HepG2 (cell line): ENCODE measurements around the gene E2F1. TPM values are rescaled to one million over a fixed set of nuclear protein-coding genes. Genes with fewer than 3 reads are reported as not detected.

ENCODE experiments used
- CTCF ChIP-seq: sonication (generic); formaldehyde crosslinking; IDR thresholded peaks from 2 replicates; pipeline ENCODE4 v1.5.0; 2020; ENCODE audit warnings: mild to moderate bottlenecking, missing genetic modification reagents, moderate library complexity
- DNMT1 ChIP-seq: sonication (generic); formaldehyde crosslinking; IDR thresholded peaks from 2 replicates; pipeline ENCODE4 v1.5.1; 2020; ENCODE audit warnings: mild to moderate bottlenecking, missing genetic modification reagents
- ELF1 ChIP-seq: sonication (generic); formaldehyde crosslinking; IDR thresholded peaks from 2 replicates; pipeline ENCODE4 v1.4.0; 2020; ENCODE audit warnings: missing genetic modification reagents
- GABPB1 ChIP-seq: IDR thresholded peaks from 2 replicates; pipeline ENCODE4 v1.6.1; 2016; ENCODE audit warnings: mild to moderate bottlenecking, missing genetic modification reagents, moderate library complexity, missing compliant biosample characterization
- GFI1 ChIP-seq: sonication (generic); formaldehyde crosslinking; IDR thresholded peaks from 2 replicates; pipeline ENCODE4 v1.5.0; 2020; ENCODE audit warnings: missing genetic modification reagents, mild to moderate bottlenecking, borderline replicate concordance
- HDAC2 ChIP-seq: sonication (generic); formaldehyde crosslinking; IDR thresholded peaks from 2 replicates; pipeline ENCODE4 v1.4.0; 2020; ENCODE audit warnings: missing genetic modification reagents
- RARA ChIP-seq: IDR thresholded peaks from 2 replicates; pipeline ENCODE4 v1.6.1; 2016; ENCODE audit warnings: missing genetic modification reagents, missing compliant biosample characterization
- TBX3 ChIP-seq: fragments of 450-650 bp; IDR thresholded peaks from 2 replicates; pipeline ENCODE4 v1.6.1; 2017; ENCODE audit warnings: antibody characterized with exemption, mild to moderate bottlenecking, inconsistent platforms, borderline replicate concordance
- ZNF260 ChIP-seq: sonication (generic); formaldehyde crosslinking; IDR thresholded peaks from 2 replicates; pipeline ENCODE4 v1.4.0; 2020; ENCODE audit warnings: missing genetic modification reagents, low read depth, mild to moderate bottlenecking, borderline replicate concordance
- ZNF792 ChIP-seq: IDR thresholded peaks from 2 replicates; pipeline ENCODE4 v1.6.1; 2016
- ZSCAN25 ChIP-seq: sonication (generic); formaldehyde crosslinking; IDR thresholded peaks from 2 replicates; pipeline ENCODE4 v1.8.0; 2022; ENCODE audit warnings: mild to moderate bottlenecking, missing genetic modification reagents
- polyA plus RNA-seq, 8 experiments: library from polyadenylated mRNA; depleted of rRNA in 3 of 8; stranded (reverse) in 7 of 8; unstranded in 1 of 8; fragments of >200 nt; fragmentation: Illumina TruSeq in 4 of 8; extraction: Trizol in 4 of 8; gene quantifications; 2 replicates each; pipeline versions ENCODE4 v1.2.1 to v1.2.3, GENCODE V29; 2011 to 2016; ENCODE audit warnings: low read depth in 4 of 8, missing spikeins in 1 of 8, mixed read lengths in 1 of 8; ENCODE audit not compliant: insufficient read depth in 1 of 8
- total RNA-seq, 5 experiments: library from RNA; depleted of rRNA; stranded (reverse); fragments of >200 nt; fragmentation: Illumina TruSeq; extraction: Trizol; gene quantifications; 2 replicates each; pipeline ENCODE4 v1.2.3, GENCODE V29; 2016; ENCODE audit warnings: low read depth in 1 of 5
- TF ChIP-seq, protein P1 (sequence below): IDR thresholded peaks from 2 replicates; pipeline ENCODE4 v1.6.1; 2016; ENCODE audit warnings: missing biosample characterization, missing genetic modification reagents, low read depth
- TF ChIP-seq, protein P2 (sequence below), 2 experiments: sonication (generic) in 1 of 2; formaldehyde crosslinking in 1 of 2; IDR thresholded peaks; 2 replicates each; pipeline versions ENCODE4 v1.6.1 to v1.9.0; 2014 to 2022; ENCODE audit warnings: antibody characterized with exemption in 1 of 2, borderline replicate concordance in 1 of 2, inconsistent platforms in 1 of 2, low read depth in 1 of 2, missing genetic modification reagents in 1 of 2
- TF ChIP-seq, protein P3 (sequence below): sonication (generic); formaldehyde crosslinking; conservative IDR thresholded peaks from 2 replicates; pipeline ENCODE4 v1.4.0; 2020; ENCODE audit warnings: mild to moderate bottlenecking, missing genetic modification reagents, moderate library complexity

The E2F1 gene
- total and polyA plus RNA-seq, 2 of the 13 experiments (the other 11 are each of a cell fraction or from before 2014, with no cell fraction given): 25.5 to 39.4 TPM

- TF ChIP-seq ZNF260 (CRISPR knock-in tag): no peak
- peak; percentile 65; the same call in 1 of the 2 replicates for TF ChIP-seq ZNF792 (CRISPR knock-in tag)
- TF ChIP-seq DNMT1: 0 out of 2 replicates have a peak, but pooled peaks have one; percentile 5
- TF ChIP-seq CTCF (CRISPR knock-in tag): 0 out of 2 replicates have a peak, but pooled peaks have one; percentile 14
- TF ChIP-seq ZSCAN25: peak; percentile 54; the same call in 1 of the 2 replicates
- TF ChIP-seq, protein P1, sequence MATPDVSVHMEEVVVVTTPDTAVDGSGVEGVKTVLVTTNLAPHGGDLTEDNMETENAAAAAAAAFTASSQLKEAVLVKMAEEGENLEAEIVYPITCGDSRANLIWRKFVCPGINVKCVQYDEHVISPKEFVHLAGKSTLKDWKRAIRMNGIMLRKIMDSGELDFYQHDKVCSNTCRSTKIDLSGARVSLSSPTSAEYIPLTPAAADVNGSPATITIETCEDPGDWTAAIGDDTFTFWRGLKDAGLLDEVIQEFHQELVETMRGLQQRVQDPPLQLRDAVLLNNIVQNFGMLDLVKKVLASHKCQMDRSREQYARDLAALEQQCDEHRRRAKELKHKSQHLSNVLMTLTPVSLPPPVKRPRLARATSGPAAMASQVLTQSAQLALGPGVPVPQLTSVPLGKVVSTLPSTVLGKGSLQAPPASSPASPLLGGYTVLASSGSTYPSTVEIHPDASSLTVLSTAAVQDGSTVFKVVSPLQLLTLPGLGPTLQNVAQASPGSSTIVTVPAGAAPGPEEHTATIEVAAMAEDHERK: no peak
- TF ChIP-seq GFI1 (CRISPR knock-in tag): peak; percentile 78; the same call in 1 of the 2 replicates
- peak; percentile 97 for TF ChIP-seq ELF1
- TF ChIP-seq RARA (CRISPR knock-in tag): peak; percentile 80
- peak; percentile 48; the same call in 1 of the 2 replicates for TF ChIP-seq TBX3
- TF ChIP-seq HDAC2 (CRISPR knock-in tag): peak; percentile 58; the same call in 1 of the 2 replicates
- peak; percentile 23; the same call in 1 of the 2 replicates for TF ChIP-seq GABPB1 (CRISPR knock-in tag)
- TF ChIP-seq, protein P2, sequence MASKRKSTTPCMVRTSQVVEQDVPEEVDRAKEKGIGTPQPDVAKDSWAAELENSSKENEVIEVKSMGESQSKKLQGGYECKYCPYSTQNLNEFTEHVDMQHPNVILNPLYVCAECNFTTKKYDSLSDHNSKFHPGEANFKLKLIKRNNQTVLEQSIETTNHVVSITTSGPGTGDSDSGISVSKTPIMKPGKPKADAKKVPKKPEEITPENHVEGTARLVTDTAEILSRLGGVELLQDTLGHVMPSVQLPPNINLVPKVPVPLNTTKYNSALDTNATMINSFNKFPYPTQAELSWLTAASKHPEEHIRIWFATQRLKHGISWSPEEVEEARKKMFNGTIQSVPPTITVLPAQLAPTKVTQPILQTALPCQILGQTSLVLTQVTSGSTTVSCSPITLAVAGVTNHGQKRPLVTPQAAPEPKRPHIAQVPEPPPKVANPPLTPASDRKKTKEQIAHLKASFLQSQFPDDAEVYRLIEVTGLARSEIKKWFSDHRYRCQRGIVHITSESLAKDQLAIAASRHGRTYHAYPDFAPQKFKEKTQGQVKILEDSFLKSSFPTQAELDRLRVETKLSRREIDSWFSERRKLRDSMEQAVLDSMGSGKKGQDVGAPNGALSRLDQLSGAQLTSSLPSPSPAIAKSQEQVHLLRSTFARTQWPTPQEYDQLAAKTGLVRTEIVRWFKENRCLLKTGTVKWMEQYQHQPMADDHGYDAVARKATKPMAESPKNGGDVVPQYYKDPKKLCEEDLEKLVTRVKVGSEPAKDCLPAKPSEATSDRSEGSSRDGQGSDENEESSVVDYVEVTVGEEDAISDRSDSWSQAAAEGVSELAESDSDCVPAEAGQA (IDR thresholded peaks at IDR 0.05; ENCODE audit: low read depth): no peak
- TF ChIP-seq, protein P2 (CRISPR knock-in tag; IDR thresholded peaks at IDR 0.05; ENCODE audit: borderline replicate concordance): no peak
- TF ChIP-seq, protein P3, sequence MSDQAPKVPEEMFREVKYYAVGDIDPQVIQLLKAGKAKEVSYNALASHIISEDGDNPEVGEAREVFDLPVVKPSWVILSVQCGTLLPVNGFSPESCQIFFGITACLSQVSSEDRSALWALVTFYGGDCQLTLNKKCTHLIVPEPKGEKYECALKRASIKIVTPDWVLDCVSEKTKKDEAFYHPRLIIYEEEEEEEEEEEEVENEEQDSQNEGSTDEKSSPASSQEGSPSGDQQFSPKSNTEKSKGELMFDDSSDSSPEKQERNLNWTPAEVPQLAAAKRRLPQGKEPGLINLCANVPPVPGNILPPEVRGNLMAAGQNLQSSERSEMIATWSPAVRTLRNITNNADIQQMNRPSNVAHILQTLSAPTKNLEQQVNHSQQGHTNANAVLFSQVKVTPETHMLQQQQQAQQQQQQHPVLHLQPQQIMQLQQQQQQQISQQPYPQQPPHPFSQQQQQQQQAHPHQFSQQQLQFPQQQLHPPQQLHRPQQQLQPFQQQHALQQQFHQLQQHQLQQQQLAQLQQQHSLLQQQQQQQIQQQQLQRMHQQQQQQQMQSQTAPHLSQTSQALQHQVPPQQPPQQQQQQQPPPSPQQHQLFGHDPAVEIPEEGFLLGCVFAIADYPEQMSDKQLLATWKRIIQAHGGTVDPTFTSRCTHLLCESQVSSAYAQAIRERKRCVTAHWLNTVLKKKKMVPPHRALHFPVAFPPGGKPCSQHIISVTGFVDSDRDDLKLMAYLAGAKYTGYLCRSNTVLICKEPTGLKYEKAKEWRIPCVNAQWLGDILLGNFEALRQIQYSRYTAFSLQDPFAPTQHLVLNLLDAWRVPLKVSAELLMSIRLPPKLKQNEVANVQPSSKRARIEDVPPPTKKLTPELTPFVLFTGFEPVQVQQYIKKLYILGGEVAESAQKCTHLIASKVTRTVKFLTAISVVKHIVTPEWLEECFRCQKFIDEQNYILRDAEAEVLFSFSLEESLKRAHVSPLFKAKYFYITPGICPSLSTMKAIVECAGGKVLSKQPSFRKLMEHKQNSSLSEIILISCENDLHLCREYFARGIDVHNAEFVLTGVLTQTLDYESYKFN: peak; percentile 80
Measured at GRCh38 chr20:33733654-33734576, 47.7 kb upstream of the E2F1 start (continued).
